OCI-LY1 (cell line): ENCODE results near the gene ERCC2.

Experiments
- EZH2 ChIP-seq: fragments of 200-600 bp; sonication (generic), shearing (Covaris generic); IDR thresholded peaks from 2 replicates; pipeline ENCODE4 v1.8.0; 2017; ENCODE audit warnings: borderline replicate concordance, mixed run types, mild to moderate bottlenecking, antibody characterized with exemption, low read length, moderate library complexity, mixed read lengths
- TF ChIP-seq, protein P1 (sequence below): fragments of 200-600 bp; sonication (generic), shearing (Covaris generic); IDR thresholded peaks from 2 replicates; pipeline ENCODE4 v1.5.1; 2017; ENCODE audit warnings: mild to moderate bottlenecking, antibody characterized with exemption, low read length, moderate library complexity, mixed read lengths

DNA sequence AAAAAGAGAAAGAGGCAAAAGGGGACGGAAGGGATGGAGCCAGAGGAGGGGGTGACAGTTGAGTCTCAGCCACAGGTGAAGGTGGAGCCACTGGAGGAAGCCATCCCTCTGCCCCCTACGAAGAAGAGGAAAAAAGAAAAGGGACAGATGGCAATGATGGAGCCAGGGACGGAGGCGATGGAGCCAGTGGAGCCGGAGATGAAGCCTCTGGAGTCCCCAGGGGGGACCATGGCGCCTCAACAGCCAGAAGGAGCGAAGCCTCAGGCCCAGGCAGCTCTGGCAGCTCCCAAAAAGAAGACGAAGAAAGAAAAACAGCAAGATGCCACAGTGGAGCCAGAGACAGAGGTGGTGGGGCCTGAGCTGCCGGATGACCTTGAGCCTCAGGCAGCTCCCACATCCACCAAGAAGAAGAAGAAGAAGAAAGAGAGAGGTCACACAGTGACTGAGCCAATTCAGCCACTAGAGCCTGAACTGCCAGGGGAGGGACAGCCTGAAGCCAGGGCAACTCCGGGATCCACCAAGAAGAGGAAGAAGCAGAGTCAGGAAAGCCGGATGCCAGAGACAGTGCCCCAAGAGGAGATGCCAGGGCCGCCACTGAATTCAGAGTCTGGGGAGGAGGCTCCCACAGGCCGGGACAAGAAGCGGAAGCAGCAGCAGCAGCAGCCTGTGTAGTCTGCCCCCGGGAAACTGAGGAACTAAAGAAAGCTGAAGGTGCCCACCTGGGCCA, 38.6 kb upstream of the ERCC2 start:
- TF ChIP-seq, protein P1, sequence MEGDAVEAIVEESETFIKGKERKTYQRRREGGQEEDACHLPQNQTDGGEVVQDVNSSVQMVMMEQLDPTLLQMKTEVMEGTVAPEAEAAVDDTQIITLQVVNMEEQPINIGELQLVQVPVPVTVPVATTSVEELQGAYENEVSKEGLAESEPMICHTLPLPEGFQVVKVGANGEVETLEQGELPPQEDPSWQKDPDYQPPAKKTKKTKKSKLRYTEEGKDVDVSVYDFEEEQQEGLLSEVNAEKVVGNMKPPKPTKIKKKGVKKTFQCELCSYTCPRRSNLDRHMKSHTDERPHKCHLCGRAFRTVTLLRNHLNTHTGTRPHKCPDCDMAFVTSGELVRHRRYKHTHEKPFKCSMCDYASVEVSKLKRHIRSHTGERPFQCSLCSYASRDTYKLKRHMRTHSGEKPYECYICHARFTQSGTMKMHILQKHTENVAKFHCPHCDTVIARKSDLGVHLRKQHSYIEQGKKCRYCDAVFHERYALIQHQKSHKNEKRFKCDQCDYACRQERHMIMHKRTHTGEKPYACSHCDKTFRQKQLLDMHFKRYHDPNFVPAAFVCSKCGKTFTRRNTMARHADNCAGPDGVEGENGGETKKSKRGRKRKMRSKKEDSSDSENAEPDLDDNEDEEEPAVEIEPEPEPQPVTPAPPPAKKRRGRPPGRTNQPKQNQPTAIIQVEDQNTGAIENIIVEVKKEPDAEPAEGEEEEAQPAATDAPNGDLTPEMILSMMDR: no peak
- TF ChIP-seq EZH2: no peak
